IMR-90 (cell line): ENCODE data around the gene RYK. TPM values are rescaled to one million over a fixed set of nuclear protein-coding genes. Genes with fewer than 3 reads are reported as not detected.

Source experiments
- ATAC-seq: fragments of 200-7000 bp; cut with Tn5 transposase; 2 replicates; pipeline ENCODE4 v1.9.1; 2020; ENCODE audit warnings: low read depth, mild to moderate bottlenecking, moderate library complexity
- BruUV-seq: library from RNA; stranded (reverse); fragments of 400-500 nt; replicated peaks from 2 replicates; lab custom pipeline; 2021; lab: Mats Ljungman, UMichigan
- CTCF ChIA-PET: fragments of 300-600 bp; formaldehyde crosslinking; extraction: SDS; loops from one replicate; lab custom pipeline; 2021; ENCODE audit warnings: antibody characterized with exemption; lab: Yijun Ruan, JAX
- POLR2A ChIA-PET: fragments of 300-600 bp; sonication (Branson Sonifier 250); formaldehyde crosslinking; loops from one replicate; lab custom pipeline; 2022; ENCODE audit warnings: antibody characterized with exemption; ENCODE audit not compliant: unreplicated experiment; lab: Charles Lee
- DNase-seq: peaks from one replicate; pipeline ENCODE4 v3.0.0; 2013
- H2AFZ ChIP-seq: replicated peaks from 2 replicates; pipeline ENCODE3; 2013; ENCODE audit warnings: low read length, mild to moderate bottlenecking; ENCODE audit not compliant: poor library complexity
- H2AK5ac ChIP-seq: 2 replicates; pipeline ENCODE4 v1.6.1; 2013; ENCODE audit warnings: low read depth, low read length, inconsistent platforms
- H2AK9ac ChIP-seq: replicated peaks from 2 replicates; pipeline ENCODE3; 2013; ENCODE audit warnings: mild to moderate bottlenecking, low read depth, low read length, moderate library complexity; ENCODE audit not compliant: poor library complexity
- H2BK120ac ChIP-seq: 2 replicates; pipeline ENCODE4 v1.6.1; 2013; ENCODE audit warnings: low read depth, low read length, inconsistent platforms
- H2BK15ac ChIP-seq: 3 replicates; pipeline ENCODE4 v1.6.1; 2013; ENCODE audit warnings: low read depth, low read length, inconsistent platforms
- H2BK20ac ChIP-seq: 2 replicates; pipeline ENCODE4 v1.6.1; 2013; ENCODE audit warnings: low read depth, mild to moderate bottlenecking, inconsistent platforms, low read length, moderate library complexity
- H2BK5ac ChIP-seq: 2 replicates; pipeline ENCODE4 v1.6.1; 2013; ENCODE audit warnings: mild to moderate bottlenecking, low read depth, low read length, inconsistent platforms; ENCODE audit not compliant: poor library complexity, severe bottlenecking
- H3K14ac ChIP-seq: replicated peaks from 2 replicates; pipeline ENCODE4 v1.6.1; 2013; ENCODE audit warnings: low read depth, low read length, inconsistent platforms
- H3K18ac ChIP-seq: 2 replicates; pipeline ENCODE4 v1.6.1; 2013; ENCODE audit warnings: low read depth, low read length, control low read depth
- H3K23ac ChIP-seq: 2 replicates; pipeline ENCODE4 v1.6.1; 2013; ENCODE audit warnings: low read depth, low read length, inconsistent platforms
- H3K27ac ChIP-seq: 2 replicates; pipeline ENCODE4 v1.5.1; 2013; ENCODE audit warnings: mild to moderate bottlenecking, control low read depth, low read length; ENCODE audit not compliant: insufficient read depth
- H3K27me3 ChIP-seq: 2 replicates; pipeline ENCODE4 v1.6.1; 2013; ENCODE audit warnings: low read length; ENCODE audit not compliant: control insufficient read depth, insufficient read depth
- H3K36me3 ChIP-seq: 2 replicates; pipeline ENCODE4 v1.6.1; 2013; ENCODE audit warnings: low read length, mixed read lengths; ENCODE audit not compliant: control insufficient read depth, insufficient read depth
- H3K4ac ChIP-seq: 2 replicates; pipeline ENCODE4 v1.6.1; 2013; ENCODE audit warnings: low read depth, low read length, inconsistent platforms
- H3K4me1 ChIP-seq: 2 replicates; pipeline ENCODE4 v1.6.1; 2013; ENCODE audit warnings: low read length, mixed read lengths; ENCODE audit not compliant: control insufficient read depth, insufficient read depth
- H3K4me2 ChIP-seq: 2 replicates; pipeline ENCODE4 v1.6.1; 2013; ENCODE audit warnings: low read depth, mild to moderate bottlenecking, control low read depth, low read length, moderate library complexity
- H3K4me3 ChIP-seq: 2 replicates; pipeline ENCODE4 v1.5.1; 2013; ENCODE audit warnings: low read depth, mild to moderate bottlenecking, control low read depth, low read length, moderate library complexity; ENCODE audit not compliant: insufficient read depth
- H3K56ac ChIP-seq: 2 replicates; pipeline ENCODE4 v1.6.1; 2013; ENCODE audit warnings: low read length, inconsistent platforms; ENCODE audit not compliant: insufficient read depth; ENCODE audit errors: extremely low read depth
- H3K79me1 ChIP-seq, 2 experiments: 2 replicates each; pipeline ENCODE4 v1.6.1; 2013; ENCODE audit warnings: low read length in 2 of 2, inconsistent platforms in 1 of 2, low read depth in 1 of 2
- H3K9ac ChIP-seq: 2 replicates; pipeline ENCODE4 v1.6.1; 2013; ENCODE audit warnings: low read depth, low read length, control low read depth
- H3K9me1 ChIP-seq: 2 replicates; pipeline ENCODE4 v1.6.1; 2013; ENCODE audit warnings: low read length, inconsistent platforms; ENCODE audit not compliant: insufficient read depth
- H3K9me3 ChIP-seq: 2 replicates; pipeline ENCODE4 v1.6.1; 2013; ENCODE audit warnings: low read length; ENCODE audit not compliant: control insufficient read depth, insufficient read depth
- H4K20me1 ChIP-seq: 2 replicates; pipeline ENCODE4 v1.6.1; 2013; ENCODE audit warnings: low read length, inconsistent platforms; ENCODE audit not compliant: insufficient read depth
- H4K5ac ChIP-seq: 2 replicates; pipeline ENCODE4 v1.6.1; 2013; ENCODE audit warnings: mild to moderate bottlenecking, low read depth, low read length, control low read depth
- H4K8ac ChIP-seq, 2 experiments: 2 replicates each; pipeline ENCODE4 v1.6.1; 2013; ENCODE audit warnings: low read depth in 2 of 2, low read length in 2 of 2, control low read depth in 1 of 2, inconsistent platforms in 1 of 2
- H4K91ac ChIP-seq: 2 replicates; pipeline ENCODE4 v1.6.1; 2013; ENCODE audit warnings: low read depth, low read length, inconsistent platforms; ENCODE audit not compliant: insufficient read depth
- BHLHE40 ChIP-seq: fragments of 150-350 bp; IDR thresholded peaks from 2 replicates; pipeline ENCODE4 v1.6.1; 2016; ENCODE audit warnings: mild to moderate bottlenecking, low read depth, low read length
- CHD1 ChIP-seq: IDR thresholded peaks from 2 replicates; pipeline ENCODE4 v1.6.1; 2012; ENCODE audit warnings: low read depth, low read length, improper control_type of control experiment
- CTCF ChIP-seq: conservative IDR thresholded peaks from 2 replicates; pipeline ENCODE4 v1.5.1; 2012; ENCODE audit warnings: mild to moderate bottlenecking, low read depth, low read length, improper control_type of control experiment
- ELK1 ChIP-seq: fragments of 150-350 bp; IDR thresholded peaks from 2 replicates; pipeline ENCODE4 v1.6.1; 2016; ENCODE audit warnings: low read depth, mild to moderate bottlenecking, low read length, moderate library complexity, borderline replicate concordance
- MAFK ChIP-seq: IDR thresholded peaks from 2 replicates; pipeline ENCODE4 v1.6.1; 2012; ENCODE audit warnings: low read depth, low read length, improper control_type of control experiment
- MAZ ChIP-seq: IDR thresholded peaks from 2 replicates; pipeline ENCODE4 v1.6.1; 2012; ENCODE audit warnings: low read depth, mild to moderate bottlenecking, low read length, improper control_type of control experiment, moderate library complexity, borderline replicate concordance
- MXI1 ChIP-seq: IDR thresholded peaks from 2 replicates; pipeline ENCODE4 v1.6.1; 2012; ENCODE audit warnings: low read depth, mild to moderate bottlenecking, low read length, moderate library complexity, borderline replicate concordance
- RCOR1 ChIP-seq: IDR thresholded peaks from 2 replicates; pipeline ENCODE4 v1.6.1; 2012; ENCODE audit warnings: mild to moderate bottlenecking, low read length, improper control_type of control experiment; ENCODE audit not compliant: insufficient replicate concordance
- SMC3 ChIP-seq: fragments of 150-350 bp; IDR thresholded peaks from 2 replicates; pipeline ENCODE4 v1.6.1; 2016; ENCODE audit warnings: low read depth, mild to moderate bottlenecking, antibody characterized with exemption, low read length, moderate library complexity
- USF2 ChIP-seq: fragments of 150-350 bp; IDR thresholded peaks from 2 replicates; pipeline ENCODE4 v1.6.1; 2017; ENCODE audit warnings: mild to moderate bottlenecking, antibody characterized with exemption, low read length, low read depth
- WGBS, 2 experiments: methylation state at CpG; one replicate each; pipeline versions ENCODE4 v1.1.5 to v1.1.7; 2013; ENCODE audit warnings: missing lambda C conversion rate in 2 of 2; ENCODE audit not compliant: insufficient read length in 1 of 2; ENCODE audit errors: extremely low coverage in 2 of 2; 5-methylcytosine and 5-hydroxymethylcytosine counted together
- dilution Hi-C: fragments of 300-500 bp; cut with HindIII; formaldehyde crosslinking; loops from one replicate; pipeline ENCODE4 v1.14.3; 2018; ENCODE audit warnings: low sequenced_read_pairs; ENCODE audit not compliant: unreplicated experiment
- in situ Hi-C: fragments of 300-500 bp; cut with MboI; formaldehyde crosslinking; loops from 3 replicates; pipeline ENCODE4 v1.14.3; 2019; ENCODE audit warnings: low sequenced_read_pairs, inconsistent platforms, mixed read lengths
- intact Hi-C: fragments of 100-400 bp; cut with micrococcal nuclease; formaldehyde crosslinking; loops from 2 replicates; pipeline ENCODE4 v1.10.0; 2022
- polyA plus RNA-seq, 3 experiments: library from polyadenylated mRNA; depleted of rRNA; stranded (reverse); fragments of >200 nt; gene quantifications; 2 replicates each; pipeline ENCODE4 v1.2.3, GENCODE V29; 2012; ENCODE audit warnings: low replicate concordance in 1 of 3
- total RNA-seq: library from RNA; depleted of rRNA; stranded (reverse); fragments of >200 nt; gene quantifications from 2 replicates; pipeline ENCODE4 v1.2.3, GENCODE V29; 2012

The RYK gene
- total and polyA plus RNA-seq, 2 of the 4 experiments (the other 2 are of a cell fraction): 42.4 to 106 TPM

- BruUV-seq: no TSS peak
- no peaks in the 10 kb centered on the region for H3K36me3 ChIP-seq
- peaks cover 68% of the 10 kb centered on the region for H4K20me1 ChIP-seq
- no peak overlapping the region for H3K18ac ChIP-seq
- H3K4me1 ChIP-seq: peaks cover 7% of the 10 kb centered on the region
- no peak overlapping the region for H3K27ac ChIP-seq
- H3K27me3 ChIP-seq: no peaks in the 10 kb centered on the region
- H2BK120ac ChIP-seq: no peak overlapping the region
- H3K4ac ChIP-seq: no peak overlapping the region
- peak overlapping the region; percentile 62 for H2BK5ac ChIP-seq
- no peak for DNase-seq
- peaks cover 22 to 68% of the 10 kb centered on the region in 2 experiments for H3K79me1 ChIP-seq
- no peak overlapping the region; the same call in 2 of the 3 replicates for H2BK15ac ChIP-seq
- peaks cover 6% of the 10 kb centered on the region for H3K9me1 ChIP-seq
- no peak overlapping the region for H2AK5ac ChIP-seq
- dilution Hi-C loops: no loop called here
- no peak overlapping the region for H4K5ac ChIP-seq
- no peak overlapping the region for H3K14ac ChIP-seq
- in situ Hi-C loops: no loop called here
- H3K4me3 ChIP-seq: no peak overlapping the region
- H2AK9ac ChIP-seq: no peak overlapping the region
- no peak overlapping the region for H3K23ac ChIP-seq
- no peak overlapping the region for H3K4me2 ChIP-seq
- no CpG with 5 or more reads among the region's 2 CpGs for WGBS, 2 experiments
- no peaks in the 10 kb centered on the region for H3K9me3 ChIP-seq
- no peak for ATAC-seq
- no peak overlapping the region for H2BK20ac ChIP-seq
- H2AFZ ChIP-seq: no peak overlapping the region
- no peak for TF ChIP-seq MAFK
- no peak for TF ChIP-seq MXI1
- no peak for TF ChIP-seq ELK1
- TF ChIP-seq SMC3: no peak
- TF ChIP-seq RCOR1: no peak
- no peak for TF ChIP-seq BHLHE40
- TF ChIP-seq CHD1: no peak
- TF ChIP-seq USF2: no peak
- no peak for TF ChIP-seq CTCF
- TF ChIP-seq MAZ: no peak
- intact Hi-C loops: no loop called here
- CTCF ChIA-PET: no interaction called here
- POLR2A ChIA-PET: no interaction called here
- H3K56ac ChIP-seq: no peak overlapping the region
- H3K9ac ChIP-seq: no peak overlapping the region
- H4K8ac ChIP-seq: no peak overlapping the region
- H4K91ac ChIP-seq: no peak overlapping the region
These were observed 22.2 kb downstream of the RYK start for GRCh38 chr3:134228479-134228878.
